Chondrocyte (in vitro differentiated cells): ENCODE results near the gene KIF5A. TPM values are rescaled to one million over a fixed set of nuclear protein-coding genes. Genes with fewer than 3 reads are reported as not detected.
"Not testable (repeated sequence)": the region's sequence is repeated elsewhere in the genome, so short reads cannot be mapped to it uniquely, and the experiment has no call there.

Source experiments
- DNase-seq: peaks from one replicate; pipeline ENCODE4 v3.0.0; 2021; ENCODE audit warnings: mixed read lengths, low spot score
- H3K27ac Mint-ChIP-seq: one replicate; pipeline ENCODE4 v1.8.0; 2021; ENCODE audit warnings: mild to moderate bottlenecking, moderate library complexity, mixed read lengths; ENCODE audit not compliant: unreplicated experiment
- H3K27me3 Mint-ChIP-seq: 2 replicates; pipeline ENCODE4 v1.8.0; 2021; ENCODE audit warnings: low read depth, mixed read lengths
- H3K36me3 Mint-ChIP-seq: 2 replicates; pipeline ENCODE4 v1.8.0; 2021; ENCODE audit warnings: low read depth, mixed read lengths
- H3K4me1 Mint-ChIP-seq: 2 replicates; pipeline ENCODE4 v1.8.0; 2021; ENCODE audit warnings: low read depth, mild to moderate bottlenecking, mixed read lengths
- H3K4me3 Mint-ChIP-seq: one replicate; pipeline ENCODE4 v1.8.0; 2021; ENCODE audit warnings: mild to moderate bottlenecking, moderate library complexity, mixed read lengths; ENCODE audit not compliant: unreplicated experiment
- H3K9me3 Mint-ChIP-seq: 2 replicates; pipeline ENCODE4 v1.8.0; 2021; ENCODE audit warnings: low read depth, mixed read lengths
- long read RNA-seq: library from polyadenylated mRNA; stranded (forward); transcript quantifications from one replicate; pipeline ENCODE4 v2.0.0, GENCODE V29; 2021
- total RNA-seq: library from RNA; stranded (reverse); gene quantifications from 3 replicates; pipeline ENCODE4 v1.2.1, GENCODE V29; 2021
- TF ChIP-seq, protein P1 (sequence below): fragments of 200-600 bp; sonication (generic); IDR thresholded peaks from 2 replicates; pipeline ENCODE4 v1.5.0; 2021; ENCODE audit warnings: antibody characterized with exemption, mild to moderate bottlenecking, moderate library complexity

Gene KIF5A
- total RNA-seq, result 2.6 to 5.1 TPM (median 3.5 TPM) in 3 replicates
- long read RNA-seq, partial matches to known transcripts, result 0 of 1 reads
- long read RNA-seq, other reads (novel, unspliced or antisense), result 1 of 1 reads

DNA sequence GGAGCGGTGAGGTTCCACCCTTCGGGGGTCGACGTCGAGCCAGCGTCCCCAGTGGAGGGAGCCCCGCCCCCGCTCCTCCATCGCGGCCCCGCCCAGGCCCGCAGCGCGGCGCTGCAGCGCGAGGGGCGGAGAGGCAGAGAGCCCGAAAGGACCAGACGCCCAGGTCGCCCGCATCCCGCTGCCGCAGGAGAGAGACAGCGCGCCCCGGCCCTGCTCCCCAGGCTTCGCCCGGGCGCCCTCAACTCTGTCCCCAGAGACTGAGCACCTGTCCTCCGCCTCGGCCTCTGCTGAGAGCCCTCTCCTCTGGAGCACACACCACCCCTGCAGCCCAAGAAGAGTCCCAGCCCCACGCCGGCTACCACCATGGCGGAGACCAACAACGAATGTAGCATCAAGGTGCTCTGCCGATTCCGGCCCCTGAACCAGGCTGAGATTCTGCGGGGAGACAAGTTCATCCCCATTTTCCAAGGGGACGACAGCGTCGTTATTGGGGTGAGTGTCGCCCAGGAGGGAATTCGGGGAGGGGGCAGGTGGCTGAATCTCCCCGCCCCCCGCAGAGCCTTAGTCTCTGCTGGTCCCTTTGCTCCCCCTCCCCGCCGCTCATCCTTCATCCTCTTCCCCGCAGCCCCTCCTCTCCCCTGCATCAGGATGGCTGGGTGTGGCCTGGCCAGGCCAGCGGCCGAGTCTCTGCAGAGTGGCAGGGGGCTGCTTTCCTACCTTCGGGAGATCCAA is at the start of gene KIF5A:
Gene KIF5A (plus strand): TSS at position 136 of the 732 bp plus-strand sequence. CDS start 228 bp downstream, at position 364.
- Mint-ChIP-seq H3K9me3 (no peaks in the 10 kb centered on the region), H3K27ac (peak within 1 kb of the TSS; percentile 38), H3K4me3 (peak within 1 kb of the TSS; percentile 80), H3K4me1 (peaks cover 63% of the 10 kb centered on the region), H3K36me3 (peaks cover 7% of the 10 kb centered on the region), H3K27me3 (peaks cover 10% of the 10 kb centered on the region)
- TF ChIP-seq, protein P1, sequence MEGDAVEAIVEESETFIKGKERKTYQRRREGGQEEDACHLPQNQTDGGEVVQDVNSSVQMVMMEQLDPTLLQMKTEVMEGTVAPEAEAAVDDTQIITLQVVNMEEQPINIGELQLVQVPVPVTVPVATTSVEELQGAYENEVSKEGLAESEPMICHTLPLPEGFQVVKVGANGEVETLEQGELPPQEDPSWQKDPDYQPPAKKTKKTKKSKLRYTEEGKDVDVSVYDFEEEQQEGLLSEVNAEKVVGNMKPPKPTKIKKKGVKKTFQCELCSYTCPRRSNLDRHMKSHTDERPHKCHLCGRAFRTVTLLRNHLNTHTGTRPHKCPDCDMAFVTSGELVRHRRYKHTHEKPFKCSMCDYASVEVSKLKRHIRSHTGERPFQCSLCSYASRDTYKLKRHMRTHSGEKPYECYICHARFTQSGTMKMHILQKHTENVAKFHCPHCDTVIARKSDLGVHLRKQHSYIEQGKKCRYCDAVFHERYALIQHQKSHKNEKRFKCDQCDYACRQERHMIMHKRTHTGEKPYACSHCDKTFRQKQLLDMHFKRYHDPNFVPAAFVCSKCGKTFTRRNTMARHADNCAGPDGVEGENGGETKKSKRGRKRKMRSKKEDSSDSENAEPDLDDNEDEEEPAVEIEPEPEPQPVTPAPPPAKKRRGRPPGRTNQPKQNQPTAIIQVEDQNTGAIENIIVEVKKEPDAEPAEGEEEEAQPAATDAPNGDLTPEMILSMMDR, result peak; percentile 49
- DNase-seq, result no peak

DNA sequence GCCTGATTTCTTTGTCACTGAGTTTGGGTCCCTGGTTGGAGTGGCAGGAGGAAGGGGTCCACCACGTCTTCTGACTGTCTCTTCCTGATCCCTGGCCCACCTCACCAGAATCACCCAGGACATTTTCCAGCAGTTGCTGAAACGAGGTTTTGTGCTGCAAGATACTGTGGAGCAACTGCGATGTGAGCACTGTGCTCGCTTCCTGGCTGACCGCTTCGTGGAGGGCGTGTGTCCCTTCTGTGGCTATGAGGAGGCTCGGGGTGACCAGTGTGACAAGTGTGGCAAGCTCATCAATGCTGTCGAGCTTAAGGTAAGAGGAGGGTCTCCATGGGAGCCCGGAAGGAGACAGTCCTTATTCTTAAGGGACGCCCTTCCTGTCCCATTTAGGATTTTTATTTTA is 49.6 kb upstream of the KIF5A start:
- Mint-ChIP-seq H3K9me3 (no peaks in the 10 kb centered on the region), H3K27me3 (no peaks in the 10 kb centered on the region), H3K4me3 (no peak overlapping the region), H3K4me1 (peaks cover 9% of the 10 kb centered on the region), H3K27ac (no peak overlapping the region), H3K36me3 (peaks cover 48% of the 10 kb centered on the region)
- TF ChIP-seq, protein P1, result no peak
- DNase-seq, result peak; percentile 54

DNA sequence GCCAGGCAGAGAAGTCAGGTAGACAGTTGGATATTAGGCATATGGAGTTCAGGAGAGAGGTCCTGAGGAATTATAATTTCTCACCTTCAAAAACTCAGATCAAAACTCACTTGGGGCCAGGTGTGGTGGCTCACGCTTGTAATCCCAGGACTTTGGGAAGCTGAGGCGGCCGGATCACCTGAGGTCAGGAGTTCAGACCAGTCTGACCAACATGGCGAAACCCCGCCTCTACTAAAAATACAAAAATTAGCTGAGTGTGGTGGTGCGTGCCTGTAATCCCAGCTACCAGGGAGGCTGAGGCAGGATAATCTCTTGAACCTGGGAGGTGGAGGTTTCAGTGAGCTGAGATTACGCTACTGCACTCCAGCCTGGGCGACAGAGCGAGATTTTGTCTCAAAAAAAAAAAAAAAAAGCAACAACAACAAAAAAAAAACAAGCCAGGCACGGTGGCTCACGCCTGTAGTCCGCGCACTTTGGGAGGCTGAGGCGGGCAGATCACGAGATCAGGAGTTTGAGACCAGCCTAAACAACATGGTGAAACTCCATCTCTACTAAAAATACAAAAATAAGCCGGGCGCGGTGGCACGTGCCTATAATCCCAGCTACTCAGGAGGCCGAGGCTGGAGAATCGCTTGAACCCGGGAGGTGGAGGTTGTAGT is 47.4 kb upstream of the KIF5A start:
- not testable (repeated sequence) for H3K4me1 Mint-ChIP-seq, H3K27me3 Mint-ChIP-seq, H3K9me3 Mint-ChIP-seq, H3K4me3 Mint-ChIP-seq, H3K27ac Mint-ChIP-seq
- peaks cover 44% of the 10 kb centered on the region for H3K36me3 Mint-ChIP-seq
- peak; percentile 35 for DNase-seq

DNA sequence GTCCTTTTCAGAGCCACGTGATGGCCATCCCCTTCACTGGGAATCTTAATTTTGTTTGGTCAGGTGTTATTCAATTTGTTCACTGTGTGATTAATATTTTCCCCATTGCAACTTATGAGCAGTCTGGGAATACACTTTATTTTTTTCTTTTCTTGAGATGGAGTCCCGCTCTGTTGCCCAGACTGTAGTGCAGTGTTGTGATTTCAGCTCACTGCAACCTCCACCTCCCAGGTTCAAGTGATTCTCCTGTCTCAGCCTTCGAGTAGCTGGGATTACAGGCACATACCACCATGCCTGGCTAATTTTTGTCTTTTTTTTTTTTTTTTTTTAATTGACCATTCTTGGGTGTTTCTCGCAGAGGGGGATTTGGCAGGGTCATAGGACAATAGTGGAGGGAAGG is 43.3 kb upstream of the KIF5A start:
- DNase-seq, result peak; percentile 4
- H3K36me3 Mint-ChIP-seq, result peaks cover 22% of the 10 kb centered on the region
- H3K4me3 Mint-ChIP-seq, H3K4me1 Mint-ChIP-seq, H3K27ac Mint-ChIP-seq, H3K27me3 Mint-ChIP-seq, H3K9me3 Mint-ChIP-seq: not testable (repeated sequence)

DNA sequence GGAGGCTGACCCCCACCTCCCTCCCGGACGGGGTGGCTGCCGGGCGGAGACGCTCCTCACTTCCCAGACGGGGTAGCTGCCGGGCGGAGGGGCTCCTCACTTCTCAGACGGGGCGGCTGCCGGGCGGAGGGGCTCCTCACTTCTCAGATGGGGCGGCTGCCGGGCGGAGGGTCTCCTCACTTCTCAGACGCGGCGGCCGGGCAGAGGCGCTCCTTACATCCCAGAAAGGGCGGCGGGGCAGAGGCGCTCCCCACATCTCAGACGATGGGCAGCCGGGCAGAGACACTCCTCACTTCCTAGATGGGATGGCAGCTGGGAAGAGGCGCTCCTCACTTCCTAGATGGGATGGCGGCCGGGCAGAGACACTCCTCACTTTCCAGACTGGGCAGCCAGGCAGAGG is 42.0 kb upstream of the KIF5A start:
- not testable (repeated sequence) for H3K9me3 Mint-ChIP-seq, H3K4me3 Mint-ChIP-seq, H3K27ac Mint-ChIP-seq, H3K27me3 Mint-ChIP-seq, H3K4me1 Mint-ChIP-seq
- peak; percentile 40 for DNase-seq
- peaks cover 27% of the 10 kb centered on the region for H3K36me3 Mint-ChIP-seq

DNA sequence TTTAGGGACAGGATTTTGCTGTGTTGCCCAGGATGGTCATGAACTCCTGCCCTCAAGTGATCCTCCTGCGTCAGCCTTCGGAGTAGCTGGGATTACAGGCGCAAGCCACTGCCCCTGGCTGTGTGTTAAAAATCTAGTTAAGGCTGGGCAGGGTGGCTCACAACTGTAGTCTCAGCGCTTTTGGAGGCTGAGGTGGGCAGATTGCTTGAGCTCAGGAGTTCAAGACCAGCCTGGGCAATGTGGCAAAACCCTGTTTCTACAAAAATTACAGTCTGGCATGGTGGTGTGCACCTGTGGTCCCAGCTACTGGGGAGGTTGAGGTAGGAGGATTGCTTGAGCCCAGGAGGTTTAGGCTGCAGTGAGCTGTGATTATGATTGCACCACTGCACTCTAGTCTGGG is 38.7 kb upstream of the KIF5A start:
- no peaks in the 10 kb centered on the region for H3K9me3 Mint-ChIP-seq
- H3K4me3 Mint-ChIP-seq, result no peak overlapping the region
- no peak for DNase-seq
- H3K36me3 Mint-ChIP-seq, result peaks cover 39% of the 10 kb centered on the region
- H3K27me3 Mint-ChIP-seq, result no peaks in the 10 kb centered on the region
- no peak overlapping the region for H3K27ac Mint-ChIP-seq
- H3K4me1 Mint-ChIP-seq, result peaks cover 3% of the 10 kb centered on the region
- TF ChIP-seq, protein P1, result no peak
